Measurements from ENCODE around the gene ETV6.
A peak's percentile ranks its signal among the peaks of the same experiment; 100 is the strongest.

The ETV6 gene

DNA sequence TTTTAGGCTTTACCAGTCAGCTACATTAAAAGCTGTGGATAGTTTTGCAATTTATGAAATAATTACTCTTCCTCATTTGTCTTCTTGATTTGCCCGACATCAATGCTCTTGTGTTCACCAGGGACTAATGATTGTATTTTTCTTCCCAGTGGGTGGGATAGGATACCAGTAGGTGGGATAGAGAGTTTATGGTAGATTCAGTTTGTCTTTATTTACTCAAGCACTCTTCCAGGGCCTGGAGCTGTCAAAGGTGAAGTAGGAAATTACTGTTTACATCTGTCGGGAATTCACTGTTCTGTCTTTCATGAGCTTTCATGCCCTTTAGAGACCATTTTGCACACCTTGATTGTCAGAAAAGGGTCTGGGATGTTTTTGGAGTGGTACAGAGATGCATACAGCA, 36.6 kb downstream of the ETV6 start:
- Histone ChIP-seq H3K27ac (no peak overlapping the region), H3K4me3 (no peak overlapping the region)

DNA sequence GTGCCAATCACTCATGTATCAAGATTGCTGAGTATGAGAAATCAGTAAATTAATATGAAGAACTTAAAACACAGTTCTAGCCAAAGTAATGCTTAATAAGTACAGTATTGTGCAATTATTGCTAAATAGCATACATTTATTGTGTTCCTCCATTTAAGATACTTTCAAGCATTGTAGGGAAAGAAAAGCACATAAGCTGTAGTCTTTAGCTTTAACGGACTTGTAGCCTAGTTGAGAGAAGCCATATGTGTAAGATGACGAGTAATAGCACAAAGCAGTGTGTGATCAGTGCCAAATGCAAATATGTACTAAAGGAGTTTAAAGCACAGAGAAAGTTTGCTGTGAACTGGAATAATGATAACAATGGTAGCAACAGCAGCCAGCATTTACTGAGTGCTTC, 38.1 kb downstream of the ETV6 start:
- H3K27ac ChIP-seq, result peak overlapping the region in 1 of 21 experiments; percentile 3
- no peak overlapping the region for H3K4me3 ChIP-seq

GRCh38 chr12:11688379-11688778, 38.9 kb downstream of the ETV6 start:
- no peak overlapping the region for H3K4me3 ChIP-seq
- H3K27ac ChIP-seq, result peak overlapping the region in 6 of 21 experiments; percentile 3 to 51 (median 26)

GRCh38 chr12:11688831-11689230, 39.4 kb downstream of the ETV6 start:
- Histone ChIP-seq H3K4me3 (no peak overlapping the region), H3K27ac (peak overlapping the region in 5 of 21 experiments; percentile 3 to 51 (median 17))

DNA sequence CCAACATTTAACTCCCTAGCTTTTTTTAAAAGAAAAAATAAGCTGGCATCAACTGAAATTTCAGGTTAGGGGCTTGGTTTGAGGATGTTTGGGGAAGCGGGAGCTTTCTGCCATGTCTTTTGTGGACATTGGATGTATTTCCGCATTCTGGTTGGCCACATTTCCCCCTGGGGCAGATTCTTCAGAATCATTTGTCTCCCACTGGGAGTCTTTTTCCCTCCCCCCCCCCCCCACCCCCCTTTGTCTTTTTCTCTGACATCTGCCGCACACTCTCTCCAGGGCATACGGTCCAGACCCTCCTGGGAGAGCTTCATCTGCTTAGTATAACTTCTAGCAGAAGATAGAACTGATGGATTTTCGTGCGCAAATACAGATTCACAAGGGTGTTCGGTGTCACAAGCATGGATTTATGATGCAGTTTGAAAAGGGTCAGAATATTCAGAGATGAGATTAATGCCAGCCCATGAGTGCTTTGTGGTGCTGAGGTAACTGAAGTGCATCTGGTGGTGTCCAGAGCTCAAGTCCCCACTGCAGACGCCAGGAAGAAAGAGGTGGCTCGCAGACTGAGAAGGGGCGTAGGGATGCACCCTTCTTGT, 40.2 kb downstream of the ETV6 start:
- Histone ChIP-seq H3K27ac (no peak overlapping the region), H3K4me3 (no peak overlapping the region)

DNA sequence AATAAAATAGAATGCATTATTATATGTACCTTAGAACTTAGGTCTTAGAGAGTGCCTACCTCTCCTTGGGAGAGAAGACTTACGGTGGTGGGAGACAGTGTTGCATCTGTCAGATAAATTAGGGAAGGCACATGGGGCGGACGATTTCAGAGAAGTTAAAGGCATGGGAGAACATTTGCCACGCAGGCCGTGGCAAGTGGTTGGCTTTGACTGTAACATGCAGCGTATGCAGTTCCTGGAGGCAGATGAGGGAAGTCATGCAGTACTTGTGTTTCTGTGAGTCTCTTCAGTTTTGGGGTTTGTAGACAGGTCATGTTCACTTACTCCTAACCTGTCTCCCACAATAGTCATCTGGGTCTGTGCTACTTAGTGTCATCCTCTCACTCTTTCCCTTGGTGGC, 43.6 kb downstream of the ETV6 start:
- H3K4me3 ChIP-seq, result no peak overlapping the region
- H3K27ac ChIP-seq, result no peak overlapping the region

DNA sequence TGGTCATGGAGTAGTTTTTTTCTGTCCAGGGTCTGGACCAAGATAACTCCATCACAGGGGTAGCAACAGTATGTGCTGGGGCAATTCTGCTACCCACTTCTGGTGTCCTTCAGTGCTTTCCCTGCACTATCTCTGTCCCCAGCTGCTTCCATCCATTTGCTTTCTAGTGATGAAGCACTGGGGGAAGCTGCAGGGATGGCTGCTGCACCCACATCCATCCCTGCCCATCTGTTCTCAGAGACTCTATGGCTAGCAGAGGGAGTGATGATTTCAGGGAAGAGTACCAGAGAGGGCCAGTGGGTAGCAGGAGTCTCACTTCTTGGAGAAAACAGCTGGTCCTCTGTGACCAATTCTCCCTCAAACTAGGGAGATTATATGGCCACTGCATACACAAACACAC, 44.1 kb downstream of the ETV6 start:
- no peak overlapping the region for H3K4me3 ChIP-seq

GRCh38 chr12:11694528-11694927, 45.1 kb downstream of the ETV6 start:
- H3K4me3 ChIP-seq, result no peak overlapping the region
- no peak overlapping the region for H3K27ac ChIP-seq

More for the DNA sequence above, 44.1 kb downstream of the ETV6 start:
- no peak overlapping the region for H3K27ac ChIP-seq

- Histone ChIP-seq H3K27ac (peak overlapping the region in 3 of 21 experiments; percentile 0 to 15 (median 5)), H3K4me3 (no peak overlapping the region)
Measured at GRCh38 chr12:11695321-11695720, 45.8 kb downstream of the ETV6 start.

- Histone ChIP-seq H3K27ac (no peak overlapping the region), H3K4me3 (no peak overlapping the region)
Measured at GRCh38 chr12:11696084-11696483, 46.6 kb downstream of the ETV6 start.

DNA sequence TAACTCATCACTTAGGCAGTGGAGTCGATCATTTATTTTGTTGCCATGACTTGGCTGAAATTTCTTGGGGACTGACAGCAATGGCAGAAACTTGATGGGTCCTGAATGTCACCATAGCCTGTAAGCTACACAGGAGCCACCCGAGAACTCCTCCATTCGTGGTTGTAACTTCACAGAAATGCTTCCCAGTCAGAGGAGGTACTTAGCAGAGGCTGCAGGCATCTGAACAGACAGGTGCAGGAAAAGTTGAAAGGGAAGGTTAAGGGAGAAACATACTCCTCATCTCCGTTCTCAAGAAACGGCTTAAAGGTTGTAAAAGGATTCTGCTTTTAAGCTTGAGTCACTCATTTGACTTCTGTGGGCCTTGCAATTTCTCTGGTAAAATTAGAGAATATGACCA, 47.7 kb downstream of the ETV6 start:
- Histone ChIP-seq H3K4me3 (no peak overlapping the region), H3K27ac (peak overlapping the region in 9 of 21 experiments; percentile 6 to 78 (median 47))

- H3K4me3 ChIP-seq, result no peak overlapping the region
- H3K27ac ChIP-seq, result peak overlapping the region in 10 of 21 experiments; percentile 6 to 78 (median 38)
Measured at GRCh38 chr12:11697670-11698387, 48.4 kb downstream of the ETV6 start.

GRCh38 chr12:11698729-11699128, 49.3 kb downstream of the ETV6 start:
- H3K27ac ChIP-seq, result peak overlapping the region in 6 of 21 experiments; percentile 2 to 78 (median 20)
- H3K4me3 ChIP-seq, result no peak overlapping the region

DNA sequence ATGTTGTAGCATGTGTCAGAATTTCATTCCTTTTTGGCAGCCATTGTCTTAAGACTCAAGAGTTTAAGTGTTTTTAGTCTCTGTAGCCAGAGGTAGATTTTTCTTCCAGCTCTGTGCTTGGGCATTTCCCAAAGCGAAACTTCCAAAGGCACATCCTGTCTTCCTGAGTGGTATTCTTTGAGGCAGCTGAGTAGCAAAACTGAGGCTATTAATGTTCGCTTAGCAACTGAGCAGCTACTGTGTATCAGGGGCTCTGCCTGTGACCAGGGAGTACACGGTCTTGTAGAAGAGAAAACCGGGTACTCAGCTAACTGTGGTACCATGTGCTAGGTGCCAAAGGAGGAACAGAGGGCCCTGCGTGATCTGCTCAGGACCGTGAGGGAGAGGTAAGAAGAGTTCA, 52.0 kb downstream of the ETV6 start:
- H3K4me3 ChIP-seq, result no peak overlapping the region
- H3K27ac ChIP-seq, result peak overlapping the region in 4 of 21 experiments; percentile 25 to 40 (median 33)

DNA sequence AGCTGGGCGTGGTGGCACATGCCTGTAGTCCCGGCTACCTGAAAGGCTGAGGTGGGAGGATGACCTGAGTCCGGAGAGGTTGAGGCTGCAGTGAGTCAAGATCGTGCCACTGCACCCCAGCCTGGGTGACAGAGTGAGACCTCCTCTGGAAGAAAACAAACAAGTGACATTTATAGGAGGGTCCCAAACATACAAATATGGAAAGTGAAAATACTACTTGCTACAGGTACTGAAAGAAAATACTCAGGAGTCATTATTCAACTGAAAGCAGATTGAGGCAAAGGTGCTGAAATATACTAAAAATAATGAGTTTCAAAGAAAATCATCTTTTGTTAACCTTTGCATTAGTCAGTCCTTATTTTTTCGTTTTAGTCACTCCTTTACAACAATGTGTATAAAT, 53.5 kb downstream of the ETV6 start:
- no peak overlapping the region for H3K27ac ChIP-seq
- H3K4me3 ChIP-seq, result no peak overlapping the region

DNA sequence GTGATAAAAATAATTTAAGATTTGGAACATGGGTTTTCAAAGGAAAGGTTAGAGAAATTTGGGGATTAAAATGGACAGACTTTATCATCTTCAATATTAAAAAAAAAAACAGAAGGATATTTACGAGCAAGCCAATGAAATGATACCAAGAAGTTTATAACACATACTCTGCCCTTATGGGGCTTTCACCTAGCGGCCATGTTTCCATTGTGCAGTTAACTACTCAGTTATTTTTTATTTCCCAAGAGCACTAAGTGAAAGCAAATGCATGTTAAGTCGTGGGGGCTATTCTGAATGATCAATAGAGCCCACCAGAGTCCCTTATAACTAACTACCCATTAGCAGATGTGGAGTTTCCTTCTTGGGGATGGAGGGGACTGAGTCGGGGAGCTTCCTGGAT, 53.9 kb downstream of the ETV6 start:
- H3K4me3 ChIP-seq, result no peak overlapping the region
- no peak overlapping the region for H3K27ac ChIP-seq

DNA sequence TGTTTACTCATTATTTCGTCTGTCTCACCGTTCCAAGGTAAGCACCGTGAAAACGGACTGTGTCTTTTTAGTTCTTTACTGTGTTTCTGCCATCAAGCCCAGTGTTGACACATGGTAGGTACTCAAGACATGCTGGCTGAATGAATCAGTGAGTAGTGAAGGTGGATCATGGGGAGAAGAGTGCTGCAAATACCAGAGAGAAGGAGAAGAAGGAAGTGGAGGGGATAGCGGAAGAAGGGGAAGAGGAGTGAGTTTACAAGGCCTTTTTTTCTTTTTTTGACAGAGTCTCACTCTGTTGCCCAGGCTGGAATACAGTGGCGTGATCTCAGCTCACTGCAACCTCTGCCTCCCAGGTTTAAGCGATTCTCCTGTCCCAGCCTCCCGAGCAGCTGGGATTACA, 54.6 kb downstream of the ETV6 start:
- peak overlapping the region in 3 of 21 experiments; percentile 3 to 33 (median 19) for H3K27ac ChIP-seq

GRCh38 chr12:11705010-11705409, 55.5 kb downstream of the ETV6 start:
- Histone ChIP-seq H3K4me3 (no peak overlapping the region), H3K27ac (peak overlapping the region in 4 of 21 experiments; percentile 19 to 33 (median 26))

More for the DNA sequence above, 54.6 kb downstream of the ETV6 start:
- no peak overlapping the region for H3K4me3 ChIP-seq

DNA sequence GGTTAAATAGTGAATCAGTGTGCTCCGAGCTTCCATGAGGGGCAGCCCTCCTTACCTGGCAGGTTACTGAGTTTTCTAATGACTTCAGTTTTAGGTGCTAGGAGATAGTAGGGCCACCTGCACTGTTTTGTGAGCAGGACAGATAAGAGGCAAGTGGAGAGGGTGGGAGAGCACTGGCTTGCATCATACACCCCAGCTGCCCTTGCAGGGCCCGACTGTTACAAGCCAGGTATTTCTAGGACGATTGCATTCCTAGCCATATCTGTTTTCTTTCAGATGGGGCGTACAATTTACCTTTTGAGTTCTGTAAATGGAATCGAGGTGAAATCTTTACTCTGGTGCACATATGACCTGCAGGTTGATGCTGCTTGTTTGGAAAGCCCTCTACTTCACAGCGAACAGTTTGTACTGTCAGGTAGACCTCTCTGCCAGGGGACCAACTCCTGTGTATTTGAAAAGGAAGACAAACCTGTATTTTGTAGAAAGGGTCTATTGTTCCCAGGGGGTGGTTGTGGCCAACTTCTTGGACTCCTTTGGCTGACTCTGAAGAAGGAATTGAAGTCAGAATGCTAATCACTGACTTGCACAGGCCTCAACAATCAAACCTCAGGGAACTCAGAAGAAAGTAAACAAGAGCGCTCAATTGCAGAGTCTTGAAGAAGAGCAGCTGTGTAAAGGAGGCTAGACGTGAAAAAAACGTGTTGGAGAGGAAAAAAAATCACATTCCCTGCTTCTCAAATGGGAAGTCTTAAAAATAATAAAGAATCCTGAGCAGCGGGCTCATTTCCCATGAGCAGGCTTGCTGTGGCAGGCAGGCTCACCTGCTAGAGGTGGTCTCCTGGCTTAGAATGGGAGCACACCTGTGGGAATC, 57.3 kb downstream of the ETV6 start:
- peak overlapping the region in 10 of 21 experiments; percentile 5 to 61 (median 30) for H3K27ac ChIP-seq

DNA sequence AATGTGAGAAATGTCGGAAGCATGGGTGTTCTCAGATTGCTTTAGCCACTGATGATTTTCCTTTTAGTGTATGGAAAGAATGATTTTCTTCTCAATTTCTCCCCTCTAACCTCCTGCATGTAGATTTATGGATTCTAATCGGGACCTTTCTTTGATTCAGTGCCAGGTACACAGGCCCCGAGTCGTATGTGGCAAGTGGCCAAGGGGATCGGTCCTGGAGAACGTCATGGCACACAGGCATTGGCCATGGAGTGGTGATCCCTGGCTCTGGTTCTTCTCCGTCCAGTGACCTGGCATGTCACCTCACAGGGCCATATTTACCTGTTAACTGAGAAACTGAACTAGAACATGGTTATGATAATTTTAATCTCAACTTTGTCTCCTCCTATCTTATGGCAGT, 58.1 kb downstream of the ETV6 start:
- H3K4me3 ChIP-seq, result no peak overlapping the region

More for the DNA sequence above, 57.3 kb downstream of the ETV6 start:
- H3K4me3 ChIP-seq, result no peak overlapping the region

More for the DNA sequence above, 58.1 kb downstream of the ETV6 start:
- peak overlapping the region in 8 of 21 experiments; percentile 4 to 61 (median 20) for H3K27ac ChIP-seq
